DND-41 (cell line): Measurements from ENCODE around the gene BLOC1S5.

ENCODE experiments used
- ATAC-seq: fragments of 200-7000 bp; cut with Tn5 transposase; 3 replicates; pipeline ENCODE4 v1.9.1; 2021; ENCODE audit warnings: low read depth; ENCODE audit not compliant: insufficient read depth
- DNase-seq: peaks from one replicate; pipeline ENCODE4 v3.0.0-alpha.2; 2020
- H2AFZ ChIP-seq: 2 replicates; pipeline ENCODE4 v1.6.0; 2012; ENCODE audit warnings: low read depth, low read length
- H3K27ac ChIP-seq: 2 replicates; pipeline ENCODE4 v1.5.1; 2012; ENCODE audit warnings: low read length, inconsistent platforms
- H3K27me3 ChIP-seq: fragments of 200-600 bp; sonication (generic); 2 replicates; pipeline ENCODE4 v1.6.0; 2012; ENCODE audit warnings: low read length, mild to moderate bottlenecking, inconsistent platforms; ENCODE audit not compliant: insufficient read depth, poor library complexity
- H3K36me3 ChIP-seq: 2 replicates; pipeline ENCODE4 v1.5.1; 2012; ENCODE audit warnings: low read length, inconsistent platforms; ENCODE audit not compliant: insufficient read depth
- H3K4me1 ChIP-seq: 2 replicates; pipeline ENCODE4 v1.5.1; 2012; ENCODE audit warnings: mild to moderate bottlenecking, low read length; ENCODE audit not compliant: insufficient read depth
- H3K4me2 ChIP-seq: 2 replicates; pipeline ENCODE4 v1.6.0; 2012; ENCODE audit warnings: mild to moderate bottlenecking, moderate library complexity, low read length, inconsistent platforms; ENCODE audit not compliant: insufficient read depth
- H3K4me3 ChIP-seq, 2 experiments: fragments of 200-600 bp in 1 of 2; shearing (Covaris generic) in 1 of 2; 2 replicates each; pipeline ENCODE4 v1.5.1; 2012 to 2016; ENCODE audit warnings: inconsistent platforms in 2 of 2, low read length in 2 of 2, mild to moderate bottlenecking in 2 of 2, low read depth in 1 of 2, moderate library complexity in 1 of 2
- H3K79me2 ChIP-seq: 2 replicates; pipeline ENCODE4 v1.6.0; 2012; ENCODE audit warnings: low read length, inconsistent platforms; ENCODE audit not compliant: insufficient read depth
- H3K9ac ChIP-seq: 2 replicates; pipeline ENCODE4 v1.6.0; 2012; ENCODE audit warnings: low read depth, mild to moderate bottlenecking, inconsistent platforms, low read length, moderate library complexity
- H3K9me3 ChIP-seq: 2 replicates; pipeline ENCODE4 v1.5.1; 2012; ENCODE audit warnings: low read length, moderate library complexity, mild to moderate bottlenecking, inconsistent platforms; ENCODE audit not compliant: insufficient read depth, severe bottlenecking
- H4K20me1 ChIP-seq: 2 replicates; pipeline ENCODE4 v1.6.0; 2012; ENCODE audit warnings: low read length; ENCODE audit not compliant: insufficient read depth
- CTCF ChIP-seq: IDR thresholded peaks from 2 replicates; pipeline ENCODE4 v1.5.1; 2012; ENCODE audit warnings: borderline replicate concordance, low read length, moderate library complexity, mild to moderate bottlenecking; ENCODE audit not compliant: poor library complexity, severe bottlenecking; ENCODE audit errors: extremely low read depth
- EZH2 ChIP-seq: IDR thresholded peaks from 3 replicates; pipeline ENCODE4 v1.6.1; 2012; ENCODE audit warnings: borderline replicate concordance, low read depth, mild to moderate bottlenecking, moderate library complexity, low read length, inconsistent platforms; ENCODE audit not compliant: severe bottlenecking

The BLOC1S5 gene

DNA sequence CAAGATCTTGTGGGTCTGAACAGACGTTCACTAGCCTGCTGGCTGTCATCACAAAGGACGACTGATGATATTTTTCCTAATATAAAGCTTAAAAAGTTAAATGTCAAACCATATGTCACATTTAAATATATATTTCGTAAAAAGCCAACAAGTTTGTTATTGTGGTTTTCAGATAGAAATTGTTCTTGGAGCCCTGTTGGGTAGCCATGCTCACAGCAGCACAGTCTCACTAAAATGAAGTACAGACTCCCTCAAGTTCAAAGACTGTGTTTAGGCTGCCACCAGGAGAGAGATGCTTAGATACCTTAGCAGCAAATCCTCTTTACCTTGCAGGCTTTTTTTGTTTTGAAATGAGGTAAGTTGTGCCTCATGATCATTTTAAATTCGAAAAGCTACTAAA is 20.4 kb upstream of the BLOC1S5 start:
- Histone ChIP-seq H4K20me1 (no peaks in the 10 kb centered on the region; the same call in 1 of the 2 replicates), H3K27me3 (no peaks in the 10 kb centered on the region), H3K4me2 (no peak overlapping the region), H3K9ac (no peak overlapping the region), H3K9me3 (no peaks in the 10 kb centered on the region), H3K27ac (no peak overlapping the region), H2AFZ (no peak overlapping the region), H3K4me3 (no peak overlapping the region), H3K79me2 (no peaks in the 10 kb centered on the region), H3K36me3 (peaks cover 27% of the 10 kb centered on the region; the same call in 1 of the 2 replicates), H3K4me1 (no peaks in the 10 kb centered on the region)
- ATAC-seq (no peak), DNase-seq (no peak)
- TF ChIP-seq CTCF = no peak

GRCh38 chr6:8082954-8083858 is 19.0 kb upstream of the BLOC1S5 start:
- Histone ChIP-seq H3K9ac (no peak overlapping the region), H3K4me2 (no peak overlapping the region), H3K27me3 (no peaks in the 10 kb centered on the region), H3K27ac (no peak overlapping the region), H3K4me1 (no peaks in the 10 kb centered on the region), H3K9me3 (no peaks in the 10 kb centered on the region), H3K79me2 (no peaks in the 10 kb centered on the region), H3K36me3 (peaks cover 14% of the 10 kb centered on the region; the same call in 1 of the 2 replicates), H2AFZ (no peak overlapping the region), H4K20me1 (no peaks in the 10 kb centered on the region; the same call in 1 of the 2 replicates), H3K4me3 (no peak overlapping the region)
- TF ChIP-seq EZH2 (no peak), CTCF (no peak)
- DNase-seq = no peak
- no peak for ATAC-seq

DNA sequence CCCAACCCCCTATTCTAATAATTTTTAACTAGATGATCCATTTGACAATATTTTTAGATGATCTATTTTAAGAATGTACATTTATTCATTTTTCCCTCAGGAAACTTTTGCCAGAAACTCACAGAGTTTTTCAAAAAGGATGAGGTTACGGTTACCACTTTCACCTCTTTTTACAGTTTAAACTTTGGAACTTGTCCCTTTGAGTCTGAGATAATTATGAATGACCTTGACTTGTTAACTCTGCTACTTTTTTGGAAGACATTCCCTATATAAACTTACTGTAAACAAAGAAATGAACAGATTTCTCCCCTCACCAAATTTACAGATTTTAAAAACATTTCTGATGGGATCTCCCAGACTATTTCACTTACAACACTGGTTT is 18.4 kb upstream of the BLOC1S5 start:
- no peak overlapping the region for H2AFZ ChIP-seq
- H3K36me3 ChIP-seq = peaks cover 8% of the 10 kb centered on the region; the same call in 1 of the 2 replicates
- no peaks in the 10 kb centered on the region for H3K9me3 ChIP-seq
- H3K27me3 ChIP-seq = no peaks in the 10 kb centered on the region
- no peaks in the 10 kb centered on the region for H3K79me2 ChIP-seq
- DNase-seq = no peak
- TF ChIP-seq CTCF (no peak), EZH2 (no peak)
- H4K20me1 ChIP-seq = no peaks in the 10 kb centered on the region; the same call in 1 of the 2 replicates
- H3K27ac ChIP-seq = no peak overlapping the region
- no peak overlapping the region for H3K4me3 ChIP-seq
- no peak overlapping the region for H3K9ac ChIP-seq
- no peak for ATAC-seq
- no peaks in the 10 kb centered on the region for H3K4me1 ChIP-seq
- H3K4me2 ChIP-seq = no peak overlapping the region
